ENCODE results near the gene PRRT4.

PRRT4 gene

GRCh38 chr7:128373606-128374005 is 12.1 kb upstream of the PRRT4 start:
- no peak for DNase-seq

- no peak for DNase-seq
Measured at GRCh38 chr7:128370491-128370890, 9.0 kb upstream of the PRRT4 start.

- no peak for DNase-seq
Measured at GRCh38 chr7:128366986-128367385, 5.5 kb upstream of the PRRT4 start.

GRCh38 chr7:128366300-128366699 is 4.8 kb upstream of the PRRT4 start:
- DNase-seq: no peak

- DNase-seq: no peak
Measured at GRCh38 chr7:128365432-128365831, 3.9 kb upstream of the PRRT4 start.

GRCh38 chr7:128364166-128364870 is 2.8 kb upstream of the PRRT4 start:
- DNase-seq: no peak

GRCh38 chr7:128363261-128363721 is 1.8 kb upstream of the PRRT4 start:
- no peak for DNase-seq

GRCh38 chr7:128362670-128363069 is 1.2 kb upstream of the PRRT4 start:
- DNase-seq: no peak

- no peak for DNase-seq
Measured at GRCh38 chr7:128360359-128360678, 1.2 kb downstream of the PRRT4 start.

- no peak for DNase-seq
Measured at GRCh38 chr7:128359939-128360338, 1.6 kb downstream of the PRRT4 start.

GRCh38 chr7:128359336-128359735 is 2.2 kb downstream of the PRRT4 start:
- DNase-seq: no peak

- no peak for DNase-seq
Measured at GRCh38 chr7:128358233-128358632, 3.3 kb downstream of the PRRT4 start.

- DNase-seq: no peak
Measured at GRCh38 chr7:128357217-128357613, 4.3 kb downstream of the PRRT4 start.

GRCh38 chr7:128356546-128357216 is 4.8 kb downstream of the PRRT4 start:
- DNase-seq: no peak

- DNase-seq: no peak
Measured at GRCh38 chr7:128353610-128354009, 7.9 kb downstream of the PRRT4 start.

GRCh38 chr7:128353189-128353588 is 8.3 kb downstream of the PRRT4 start:
- no peak for DNase-seq

GRCh38 chr7:128352636-128353035 is 8.9 kb downstream of the PRRT4 start:
- DNase-seq: no peak

GRCh38 chr7:128352153-128352537 is 9.3 kb downstream of the PRRT4 start:
- no peak for DNase-seq

- no peak for DNase-seq
Measured at GRCh38 chr7:128351296-128352152, 10.0 kb downstream of the PRRT4 start.

GRCh38 chr7:128350708-128351295 is 10.7 kb downstream of the PRRT4 start:
- DNase-seq: no peak

GRCh38 chr7:128349466-128349825 is 12.0 kb downstream of the PRRT4 start:
- DNase-seq: no peak

- DNase-seq: no peak
Measured at GRCh38 chr7:128347647-128348097, 13.8 kb downstream of the PRRT4 start.

- no peak for DNase-seq
Measured at GRCh38 chr7:128344431-128344774, 17.1 kb downstream of the PRRT4 start.
